Activated CD4-positive, alpha-beta T cell treated with anti-CD3 and anti-CD28 coated beads for 48 hours (primary cell): ENCODE data around the gene RUNX2.
"Not testable (repeated sequence)": the region's sequence is repeated elsewhere in the genome, so short reads cannot be mapped to it uniquely, and the experiment has no call there.

ENCODE experiments used
- DNase-seq: peaks from one replicate; pipeline ENCODE4 v3.0.0-alpha.2; 2020

The RUNX2 gene

DNA sequence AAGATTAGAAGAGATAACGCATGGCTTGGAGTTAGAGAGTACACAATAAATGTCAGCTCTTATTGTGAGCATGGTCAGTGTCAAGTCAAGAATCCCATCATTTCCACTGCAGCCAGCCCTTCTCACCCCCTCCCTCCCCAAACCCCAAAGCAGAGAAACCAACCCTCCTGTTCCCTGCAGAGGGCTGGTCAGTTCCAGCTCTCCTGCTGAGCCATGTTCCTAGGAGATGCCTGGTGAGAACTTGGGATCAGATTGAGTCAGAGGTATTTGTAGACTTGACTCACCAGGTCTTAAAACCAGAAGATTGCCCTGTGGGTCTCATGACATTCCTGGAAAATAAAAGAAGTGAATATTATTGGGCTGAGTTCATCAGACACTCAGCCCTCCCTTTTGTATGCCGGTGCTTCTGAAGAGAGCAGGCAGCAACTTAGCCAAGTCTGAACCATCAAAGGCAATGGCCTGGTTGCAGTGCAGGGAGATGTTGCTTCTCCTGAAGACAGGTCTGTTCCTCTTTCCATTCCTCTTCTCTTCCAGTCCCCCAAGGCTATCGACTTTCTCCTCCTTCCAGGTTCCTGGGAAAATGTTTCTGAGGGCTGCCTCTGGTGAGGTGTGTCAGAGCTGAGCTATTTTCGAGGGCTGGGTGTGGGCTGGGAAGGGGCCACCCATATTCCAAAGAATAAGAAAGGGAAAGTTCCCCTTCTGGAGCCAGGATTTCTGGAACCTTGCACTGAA, 327.8 kb downstream of the RUNX2 start:
- DNase-seq: no peak

DNA sequence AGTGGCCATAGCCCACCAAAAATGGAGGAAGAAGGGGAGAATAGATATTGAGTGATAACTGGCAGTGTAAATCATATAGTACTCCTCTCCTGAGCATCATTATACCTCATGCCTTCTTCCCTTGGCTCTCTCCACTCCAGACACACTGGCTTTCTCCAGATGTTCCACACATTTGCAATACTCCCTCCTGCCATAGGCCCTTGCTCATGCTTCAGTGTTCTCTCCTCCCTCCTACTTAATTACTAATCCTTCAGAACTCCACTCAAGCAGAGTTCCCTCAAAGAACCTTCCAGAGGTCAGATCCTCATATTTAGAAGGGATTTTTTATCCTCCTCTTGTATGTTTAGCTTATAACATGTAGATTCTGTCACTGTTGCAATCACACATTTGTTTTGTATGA, 329.1 kb downstream of the RUNX2 start:
- no peak for DNase-seq

GRCh38 chr6:45658400-45658799, 330.3 kb downstream of the RUNX2 start:
- no peak for DNase-seq

DNA sequence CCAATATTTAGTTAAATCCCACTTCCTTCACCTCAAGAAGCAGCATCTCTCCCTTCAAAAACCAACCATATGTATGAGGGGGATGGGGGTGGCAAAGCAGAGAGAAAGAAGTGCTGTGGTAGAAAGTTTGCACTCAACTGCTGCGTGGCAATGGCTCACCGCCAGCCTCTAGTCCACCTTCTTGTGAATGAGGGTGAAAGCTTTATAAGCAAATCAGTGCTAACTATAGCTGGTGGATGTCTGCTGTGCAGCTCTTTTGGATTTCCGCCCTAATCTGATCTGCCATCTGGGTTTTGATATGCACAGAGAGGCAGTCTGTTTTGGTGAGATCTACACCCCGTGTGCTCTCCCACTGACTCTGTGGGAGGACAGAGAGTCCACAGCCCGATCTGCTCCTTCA, 330.8 kb downstream of the RUNX2 start:
- no peak for DNase-seq

DNA sequence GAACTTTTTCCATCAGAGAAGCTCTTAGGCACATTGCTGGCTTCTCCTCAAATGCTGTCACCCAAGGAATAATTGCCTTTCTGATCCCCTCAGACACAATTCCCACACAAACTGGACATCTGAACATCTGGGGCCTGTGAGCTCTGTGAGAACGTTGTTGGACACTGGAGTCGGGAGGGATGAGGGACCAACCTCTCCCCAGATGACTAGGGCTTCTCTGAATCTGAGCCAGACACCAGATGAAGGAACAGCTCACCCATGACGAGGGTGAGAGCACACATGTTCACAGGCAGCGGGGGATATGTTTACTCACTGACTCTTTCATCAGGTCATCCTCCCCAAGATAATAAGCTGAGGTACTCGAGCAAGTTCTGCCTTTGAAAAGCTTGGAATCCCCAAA, 333.5 kb downstream of the RUNX2 start:
- DNase-seq: no peak

DNA sequence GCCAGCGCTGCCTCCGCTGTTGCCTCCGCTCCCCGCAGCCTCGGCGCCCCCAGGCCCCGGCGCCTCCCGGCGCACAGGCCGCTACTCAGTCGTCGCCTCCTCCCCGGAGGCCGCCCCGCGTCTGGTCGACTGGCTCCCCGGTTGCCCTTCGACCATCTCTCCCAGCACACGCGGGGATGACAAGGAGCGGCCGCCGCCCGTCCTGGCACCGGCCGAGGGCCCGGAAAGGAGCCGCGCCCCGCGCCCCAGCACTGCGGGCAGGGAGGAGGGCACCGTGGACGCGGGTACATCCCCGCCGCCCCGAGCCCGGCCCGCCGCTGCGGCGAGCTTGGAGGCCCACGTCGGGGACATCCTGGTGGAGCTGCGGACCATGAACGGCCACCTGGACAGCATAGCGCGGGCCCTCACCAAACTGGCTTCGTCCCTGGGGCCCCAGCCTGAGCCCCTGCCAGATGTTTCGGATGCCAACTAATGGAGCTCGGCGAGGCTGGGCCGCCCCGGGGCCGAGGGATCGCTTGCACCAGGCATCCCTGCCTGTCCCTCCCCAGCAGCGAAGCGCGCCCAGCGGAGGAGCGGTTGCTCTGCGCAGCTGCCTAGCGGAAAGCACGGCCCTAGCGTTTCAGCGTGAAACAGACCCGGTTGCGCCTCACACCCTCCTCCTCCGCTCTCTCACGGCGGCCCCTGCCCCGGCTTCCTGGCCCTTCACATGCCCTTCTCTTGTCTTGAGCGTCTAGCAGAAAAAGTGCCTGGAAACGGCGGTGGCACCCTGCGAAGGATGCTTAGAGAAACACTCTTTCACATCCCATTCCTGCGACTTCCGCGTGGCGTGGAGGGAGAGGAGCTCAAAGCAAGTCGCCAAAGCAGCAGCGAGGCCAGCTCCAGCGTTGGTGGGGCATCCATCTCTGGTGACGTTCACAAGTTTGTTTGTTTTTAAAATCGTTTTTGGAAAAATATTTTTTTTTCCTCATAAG, 335.4 kb downstream of the RUNX2 start:
- peak; percentile 74 for DNase-seq

DNA sequence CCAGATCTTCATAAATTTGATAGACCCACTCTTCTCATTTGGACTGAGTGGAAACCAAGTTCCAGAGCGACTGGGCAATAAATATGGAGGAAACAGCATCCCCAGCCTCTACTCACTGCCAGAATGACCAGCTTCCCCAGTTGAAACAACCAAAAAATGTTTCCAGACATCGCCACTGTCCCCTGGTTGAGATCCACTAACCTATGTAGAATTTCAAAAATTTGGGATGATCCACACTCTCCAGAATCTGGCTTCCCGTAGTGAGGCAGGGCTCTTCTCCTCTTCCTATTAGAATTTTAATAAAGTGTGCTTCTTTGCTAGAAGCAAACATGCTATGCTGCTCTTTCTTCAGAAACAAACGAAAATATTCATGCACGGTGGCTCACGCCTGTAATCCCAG, 336.6 kb downstream of the RUNX2 start:
- DNase-seq: no peak

DNA sequence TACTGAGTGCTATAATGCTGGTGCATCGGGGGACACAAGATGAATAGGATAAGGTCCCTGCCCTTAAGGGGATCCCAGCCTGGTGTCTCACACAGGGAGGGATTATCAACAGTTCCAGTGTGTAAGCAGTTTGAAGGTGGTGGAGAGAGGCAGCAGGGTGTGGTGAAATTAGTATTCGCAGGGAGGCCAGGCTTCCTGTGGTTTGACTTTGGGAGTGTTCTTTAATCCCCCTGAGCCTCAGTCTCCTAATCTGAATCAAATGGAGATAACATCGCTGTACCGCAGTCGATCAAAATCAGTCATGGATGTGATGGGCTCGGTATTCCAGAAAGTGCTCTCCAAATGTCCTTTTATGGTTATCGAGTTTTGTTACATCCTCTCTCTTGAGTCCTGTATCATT, 337.7 kb downstream of the RUNX2 start:
- no peak for DNase-seq

- no peak for DNase-seq
These were observed 338.7 kb downstream of the RUNX2 start for GRCh38 chr6:45666846-45667245.

DNA sequence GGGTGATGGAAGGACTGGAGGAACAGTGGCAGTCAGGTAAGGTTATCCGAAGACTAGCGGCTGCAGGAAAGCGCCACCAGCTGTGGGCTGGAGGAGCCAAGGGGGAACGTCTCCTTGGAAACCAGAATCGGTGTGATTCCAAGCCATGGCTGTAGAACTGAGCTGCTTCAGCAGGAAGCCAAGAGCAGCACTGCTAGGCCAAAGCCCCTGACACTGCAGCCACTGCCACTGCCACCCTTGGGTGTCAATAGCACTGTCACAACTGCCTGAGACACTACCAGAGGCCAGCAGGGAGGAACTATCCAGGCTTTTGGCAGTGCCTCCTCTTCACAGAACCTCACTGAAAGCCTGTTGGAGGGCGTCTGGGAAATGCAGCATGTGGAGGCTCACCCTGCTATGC, 339.2 kb downstream of the RUNX2 start:
- no peak for DNase-seq

DNA sequence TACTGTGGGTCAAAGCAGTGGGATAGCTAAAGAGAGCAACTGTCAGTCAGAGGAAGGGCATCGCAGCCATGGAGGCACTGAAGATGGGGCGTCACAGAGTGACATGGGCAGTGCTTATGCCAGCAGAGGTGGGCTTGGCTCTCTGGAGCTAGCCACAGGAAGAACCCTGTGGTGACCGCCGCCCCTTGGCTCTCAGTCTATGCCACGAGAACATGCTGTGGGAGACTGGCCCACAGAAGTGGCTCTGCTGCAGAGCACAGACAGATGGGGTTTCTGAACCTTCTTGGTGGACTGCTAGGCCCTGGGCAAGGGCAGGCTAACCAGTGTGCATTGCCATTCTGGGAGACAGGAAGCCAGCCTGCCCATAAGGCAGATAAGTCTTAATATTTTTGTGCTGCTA, 339.6 kb downstream of the RUNX2 start:
- no peak for DNase-seq

- DNase-seq: no peak
These were observed 340.6 kb downstream of the RUNX2 start for GRCh38 chr6:45668705-45669104.

- not testable (repeated sequence) for DNase-seq
These were observed 345.0 kb downstream of the RUNX2 start for GRCh38 chr6:45673167-45673566.

DNA sequence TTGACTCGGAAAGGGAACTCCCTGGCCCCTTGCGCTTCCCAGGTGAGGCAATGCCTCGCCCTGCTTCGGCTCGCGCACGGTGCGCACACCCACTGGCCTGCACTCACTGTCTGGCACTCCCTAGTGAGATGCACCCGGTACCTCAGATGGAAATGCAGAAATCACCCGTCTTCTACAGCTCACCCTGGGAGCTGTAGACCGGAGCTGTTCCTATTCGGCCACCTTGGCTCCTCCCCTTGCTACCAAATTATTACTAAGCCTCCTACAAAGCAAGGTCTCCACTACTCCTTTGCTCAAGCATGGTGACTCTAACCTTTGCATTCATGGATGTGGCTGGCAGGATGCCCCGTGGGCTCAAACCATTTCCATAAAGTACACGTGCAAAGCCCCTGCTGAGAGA, 347.0 kb downstream of the RUNX2 start:
- not testable (repeated sequence) for DNase-seq

DNA sequence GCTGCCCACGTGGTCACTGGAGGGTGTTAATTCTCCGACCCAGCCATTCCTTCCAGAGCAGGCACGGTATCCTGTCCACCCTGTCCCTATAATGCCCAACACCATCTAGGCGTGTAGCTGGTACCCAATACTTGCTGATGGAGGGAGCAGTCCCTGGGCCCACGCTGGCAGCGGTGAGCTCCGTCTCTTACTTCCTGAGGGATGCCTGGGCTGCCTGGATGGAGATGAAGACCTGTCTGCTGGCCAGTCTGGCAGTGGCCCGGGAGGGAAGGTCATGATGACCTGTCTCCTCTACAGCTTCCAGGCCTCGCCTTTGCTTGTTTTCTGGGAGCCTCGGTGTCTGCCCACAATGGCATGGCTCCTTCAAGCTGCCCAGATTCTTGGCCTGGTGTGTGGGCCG, 347.5 kb downstream of the RUNX2 start:
- DNase-seq: no peak

DNA sequence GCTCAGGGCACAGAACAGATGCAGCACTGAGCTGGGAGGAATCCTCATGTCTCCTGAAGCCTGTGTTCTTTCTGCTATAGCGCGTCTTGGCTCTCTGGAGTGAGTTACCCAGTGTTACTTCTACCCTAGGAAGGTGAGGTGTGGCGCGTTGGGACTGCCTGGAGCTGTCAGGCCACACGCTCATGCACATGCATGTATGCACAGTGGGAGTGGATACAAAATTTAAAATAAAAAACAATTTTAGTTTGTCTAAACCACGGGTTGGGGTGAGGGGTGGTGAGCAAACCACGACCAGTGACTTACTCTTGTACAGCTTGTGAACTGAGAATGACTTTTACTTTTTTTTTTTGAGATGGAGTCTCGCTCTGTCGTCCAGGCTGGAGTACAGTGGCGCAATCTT, 348.2 kb downstream of the RUNX2 start:
- peak; percentile 25 for DNase-seq

DNA sequence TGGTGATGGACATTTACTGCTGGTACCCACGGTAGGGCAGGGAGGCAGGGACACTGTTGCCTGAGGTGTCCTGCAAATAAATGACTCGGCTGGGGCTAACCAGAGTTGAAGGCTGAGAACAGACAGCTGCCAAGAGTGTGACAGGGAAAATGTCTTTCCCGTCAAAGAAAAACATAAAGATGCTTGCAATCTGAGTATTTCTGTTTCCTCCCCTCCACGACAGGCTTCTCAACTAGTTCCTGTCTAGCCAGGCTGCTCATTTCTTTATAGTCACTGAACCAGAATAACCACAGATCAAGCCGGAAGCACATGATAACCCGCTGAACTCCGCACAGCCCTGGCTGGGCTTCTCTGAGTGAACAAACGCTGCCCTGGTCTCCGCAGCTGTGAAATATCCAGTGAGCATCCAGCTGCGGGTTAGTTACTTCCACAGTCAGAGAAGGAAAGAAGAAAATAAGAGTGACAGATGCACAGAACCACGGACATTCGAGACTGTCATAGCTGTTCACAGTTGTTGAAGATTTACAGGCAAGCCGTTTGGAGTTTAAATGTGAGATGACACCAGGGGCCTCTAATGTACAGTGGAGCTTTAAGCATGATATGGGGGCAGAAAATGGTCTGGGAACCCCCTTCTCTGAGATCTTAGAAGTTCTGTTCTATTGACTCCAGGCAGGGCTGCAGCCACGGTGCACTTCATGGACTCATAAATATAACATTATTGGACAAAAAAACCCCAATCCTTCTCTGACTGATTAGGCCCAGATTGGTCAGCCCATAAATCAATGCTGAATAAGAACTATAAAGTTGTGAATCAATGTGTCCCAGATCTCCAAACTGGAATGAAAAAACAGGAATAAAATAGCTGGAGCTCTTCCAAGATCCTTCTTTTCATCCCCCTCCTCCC, 349.5 kb downstream of the RUNX2 start:
- peak; percentile 53 for DNase-seq

DNA sequence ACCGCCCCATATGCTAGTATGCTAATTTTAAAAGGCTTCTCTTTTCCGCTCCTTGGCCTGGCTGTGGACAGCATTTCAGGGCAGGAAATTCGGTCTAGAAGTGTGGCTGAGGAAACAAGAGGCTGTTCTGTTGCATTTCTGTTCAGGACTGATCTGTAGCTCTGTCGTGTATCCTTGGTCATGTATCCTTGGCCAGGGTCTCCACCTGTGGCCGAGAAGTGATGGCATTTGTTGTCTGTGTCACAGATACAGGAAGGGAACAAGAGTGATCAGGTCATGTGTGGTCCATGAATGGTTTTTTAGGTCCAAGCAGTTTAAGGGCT, 350.1 kb downstream of the RUNX2 start:
- DNase-seq: no peak

DNA sequence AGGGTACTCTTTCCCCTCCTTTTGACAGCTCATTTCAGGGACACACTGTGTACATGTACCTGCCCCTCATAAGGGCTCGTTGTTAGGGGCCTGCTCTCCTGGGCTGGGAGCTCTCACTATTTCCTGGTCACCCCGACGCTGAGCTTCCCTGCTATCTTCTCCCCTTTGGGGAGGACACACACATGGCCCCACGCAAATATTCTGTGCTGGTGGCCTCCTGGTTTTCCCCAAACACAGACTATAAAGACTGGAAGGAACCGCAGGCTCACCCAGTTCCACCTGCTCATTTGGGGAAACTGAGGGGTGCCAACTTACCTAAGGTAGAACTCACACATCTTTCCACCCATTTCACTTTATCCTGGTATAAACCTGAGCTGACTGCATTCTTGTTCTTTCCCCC, 351.0 kb downstream of the RUNX2 start:
- DNase-seq: no peak

GRCh38 chr6:45679631-45680030, 351.5 kb downstream of the RUNX2 start:
- DNase-seq: no peak

GRCh38 chr6:45681860-45682511, 353.9 kb downstream of the RUNX2 start:
- DNase-seq: peak; percentile 64

- no peak for DNase-seq
These were observed 356.3 kb downstream of the RUNX2 start for GRCh38 chr6:45684476-45684875.

GRCh38 chr6:45685076-45685475, 356.9 kb downstream of the RUNX2 start:
- DNase-seq: no peak
